Measurements from ENCODE around the gene TXNDC8.

The TXNDC8 gene

DNA sequence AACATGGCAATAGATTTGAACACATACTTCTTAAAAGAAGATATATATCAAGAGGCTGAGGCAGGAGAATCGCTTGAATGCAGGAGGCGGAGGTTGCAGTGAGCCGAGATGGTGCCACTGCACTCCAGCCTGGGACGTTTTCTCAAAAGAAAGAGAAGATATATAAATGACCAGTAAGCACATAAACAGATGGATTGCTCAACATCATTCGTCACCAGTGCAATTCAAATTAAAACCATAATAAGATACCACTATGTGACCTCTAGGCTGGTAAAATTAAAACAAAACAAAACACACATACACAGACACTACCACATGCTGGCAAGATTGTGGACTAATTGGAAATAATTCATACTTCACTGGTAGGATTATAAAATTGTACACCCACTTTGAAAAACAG lies 76.0 kb downstream of the TXNDC8 start:
- no peak for ATAC-seq
- TF ChIP-seq ZFP3 (CRISPR knock-in tag; IDR thresholded peaks at IDR 0.05) = no peak
- TF ChIP-seq ZNF565 (CRISPR knock-in tag; conservative IDR thresholded peaks at IDR 0.05; ENCODE audit: low read depth) = no peak
- TF ChIP-seq ARNTL (CRISPR knock-in tag; IDR thresholded peaks at IDR 0.05; ENCODE audit: borderline replicate concordance, low read depth) = no peak
- no peak for TF ChIP-seq CSDC2 (CRISPR knock-in tag; IDR thresholded peaks at IDR 0.05)
- no peak for TF ChIP-seq ZC3H10 (CRISPR knock-in tag; IDR thresholded peaks at IDR 0.05)
- TF ChIP-seq ZFP30 (CRISPR knock-in tag; IDR thresholded peaks at IDR 0.05) = no peak
- TF ChIP-seq ZNF8 (CRISPR knock-in tag; IDR thresholded peaks at IDR 0.05) = no peak
- no peak for TF ChIP-seq TCF4 (CRISPR knock-in tag; IDR thresholded peaks at IDR 0.05; ENCODE audit: borderline replicate concordance)
- TF ChIP-seq TSHZ2 (CRISPR knock-in tag; IDR thresholded peaks at IDR 0.05) = no peak
- no peak for TF ChIP-seq BACH2 (CRISPR knock-in tag; IDR thresholded peaks at IDR 0.05; ENCODE audit: borderline replicate concordance)
- TF ChIP-seq OSR1 (CRISPR knock-in tag; IDR thresholded peaks at IDR 0.05) = no peak
- TF ChIP-seq PPARA (CRISPR knock-in tag; IDR thresholded peaks at IDR 0.05; ENCODE audit: borderline replicate concordance) = no peak
- TF ChIP-seq CREB5 (CRISPR knock-in tag; IDR thresholded peaks at IDR 0.05; ENCODE audit: low read depth) = no peak
- TF ChIP-seq, protein P1, sequence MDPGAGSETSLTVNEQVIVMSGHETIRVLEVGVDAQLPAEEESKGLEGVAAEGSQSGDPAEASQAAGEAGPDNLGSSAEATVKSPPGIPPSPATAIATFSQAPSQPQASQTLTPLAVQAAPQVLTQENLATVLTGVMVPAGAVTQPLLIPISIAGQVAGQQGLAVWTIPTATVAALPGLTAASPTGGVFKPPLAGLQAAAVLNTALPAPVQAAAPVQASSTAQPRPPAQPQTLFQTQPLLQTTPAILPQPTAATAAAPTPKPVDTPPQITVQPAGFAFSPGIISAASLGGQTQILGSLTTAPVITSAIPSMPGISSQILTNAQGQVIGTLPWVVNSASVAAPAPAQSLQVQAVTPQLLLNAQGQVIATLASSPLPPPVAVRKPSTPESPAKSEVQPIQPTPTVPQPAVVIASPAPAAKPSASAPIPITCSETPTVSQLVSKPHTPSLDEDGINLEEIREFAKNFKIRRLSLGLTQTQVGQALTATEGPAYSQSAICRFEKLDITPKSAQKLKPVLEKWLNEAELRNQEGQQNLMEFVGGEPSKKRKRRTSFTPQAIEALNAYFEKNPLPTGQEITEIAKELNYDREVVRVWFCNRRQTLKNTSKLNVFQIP (CRISPR knock-in tag; IDR thresholded peaks at IDR 0.05; ENCODE audit: borderline replicate concordance, low read depth) = no peak

GRCh38 chr9:110260911-110261310 lies 76.8 kb downstream of the TXNDC8 start:
- TF ChIP-seq ARNTL (CRISPR knock-in tag; IDR thresholded peaks at IDR 0.05; ENCODE audit: borderline replicate concordance, low read depth) (no peak), CSDC2 (CRISPR knock-in tag; IDR thresholded peaks at IDR 0.05) (no peak), ZNF70 (CRISPR knock-in tag; IDR thresholded peaks at IDR 0.05) (no peak), ZC3H10 (CRISPR knock-in tag; IDR thresholded peaks at IDR 0.05) (no peak), GLIS3 (CRISPR knock-in tag; IDR thresholded peaks at IDR 0.05) (no peak), ESRRG (CRISPR knock-in tag; IDR thresholded peaks at IDR 0.05) (no peak), RARB (CRISPR knock-in tag; IDR thresholded peaks at IDR 0.05) (no peak), TCF4 (CRISPR knock-in tag; IDR thresholded peaks at IDR 0.05; ENCODE audit: borderline replicate concordance) (no peak)
- TF ChIP-seq, protein P1 (CRISPR knock-in tag; IDR thresholded peaks at IDR 0.05; ENCODE audit: borderline replicate concordance, low read depth) = no peak
- ATAC-seq = no peak

DNA sequence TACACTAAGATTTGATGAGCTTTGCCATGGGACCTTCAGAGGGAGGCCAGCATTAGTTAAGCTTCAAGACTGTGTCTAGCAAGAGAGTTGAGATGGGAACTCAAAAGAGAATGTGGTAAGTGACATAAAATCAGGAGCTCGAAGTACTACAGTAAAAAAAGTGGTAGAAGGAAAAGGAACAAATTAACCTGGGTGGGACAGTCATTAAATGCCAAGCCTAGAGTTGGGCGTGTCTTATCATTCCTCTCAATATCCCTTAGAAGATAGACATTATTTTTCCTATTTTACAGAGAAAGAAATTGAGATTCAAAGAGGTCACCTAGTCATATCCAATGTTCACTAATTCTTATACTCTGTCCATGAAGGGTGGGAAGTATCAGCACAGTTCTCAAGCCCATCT lies 78.1 kb downstream of the TXNDC8 start:
- no peak for ATAC-seq
- TF ChIP-seq TSHZ2 (CRISPR knock-in tag; IDR thresholded peaks at IDR 0.05) = no peak
- no peak for TF ChIP-seq ZC3H10 (CRISPR knock-in tag; IDR thresholded peaks at IDR 0.05)
- TF ChIP-seq, protein P2, sequence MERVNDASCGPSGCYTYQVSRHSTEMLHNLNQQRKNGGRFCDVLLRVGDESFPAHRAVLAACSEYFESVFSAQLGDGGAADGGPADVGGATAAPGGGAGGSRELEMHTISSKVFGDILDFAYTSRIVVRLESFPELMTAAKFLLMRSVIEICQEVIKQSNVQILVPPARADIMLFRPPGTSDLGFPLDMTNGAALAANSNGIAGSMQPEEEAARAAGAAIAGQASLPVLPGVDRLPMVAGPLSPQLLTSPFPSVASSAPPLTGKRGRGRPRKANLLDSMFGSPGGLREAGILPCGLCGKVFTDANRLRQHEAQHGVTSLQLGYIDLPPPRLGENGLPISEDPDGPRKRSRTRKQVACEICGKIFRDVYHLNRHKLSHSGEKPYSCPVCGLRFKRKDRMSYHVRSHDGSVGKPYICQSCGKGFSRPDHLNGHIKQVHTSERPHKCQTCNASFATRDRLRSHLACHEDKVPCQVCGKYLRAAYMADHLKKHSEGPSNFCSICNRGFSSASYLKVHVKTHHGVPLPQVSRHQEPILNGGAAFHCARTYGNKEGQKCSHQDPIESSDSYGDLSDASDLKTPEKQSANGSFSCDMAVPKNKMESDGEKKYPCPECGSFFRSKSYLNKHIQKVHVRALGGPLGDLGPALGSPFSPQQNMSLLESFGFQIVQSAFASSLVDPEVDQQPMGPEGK (CRISPR knock-in tag; IDR thresholded peaks at IDR 0.05; ENCODE audit: borderline replicate concordance) = no peak
- TF ChIP-seq ZNF565 (CRISPR knock-in tag; conservative IDR thresholded peaks at IDR 0.05; ENCODE audit: low read depth) = no peak
